B cell (primary cell): ENCODE results near the gene PON3.

Experiments
- EZH2 ChIP-seq: IDR thresholded peaks from 2 replicates; pipeline ENCODE4 v1.6.1; 2012; ENCODE audit warnings: borderline replicate concordance, low read depth, mild to moderate bottlenecking, moderate library complexity, low read length; ENCODE audit not compliant: insufficient read depth, poor library complexity, severe bottlenecking
- TF ChIP-seq, protein P1 (sequence below): fragments of 200-600 bp; IDR thresholded peaks from one replicate; pipeline ENCODE4 v1.8.0; 2022; ENCODE audit warnings: antibody characterized with exemption, mild to moderate bottlenecking

DNA sequence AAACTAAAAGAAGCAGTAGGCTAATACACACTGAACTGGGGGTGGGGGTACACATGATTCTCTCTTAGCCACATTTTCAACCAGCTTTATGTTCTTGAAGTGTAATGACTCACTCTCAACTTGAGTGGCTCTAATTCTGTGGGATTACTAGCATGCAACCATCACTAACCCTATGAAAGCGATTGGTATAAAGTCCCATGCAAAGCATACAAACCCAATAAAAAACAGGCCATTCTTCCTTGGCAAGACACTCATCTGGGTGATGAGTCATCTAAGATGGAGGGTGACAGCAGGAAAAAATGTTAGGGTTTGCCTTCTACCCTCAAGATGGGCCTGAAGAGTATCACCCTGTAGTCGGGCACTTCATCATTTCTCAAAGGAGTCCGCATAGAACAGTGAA is 14.9 kb upstream of the PON3 start:
- TF ChIP-seq, protein P1, sequence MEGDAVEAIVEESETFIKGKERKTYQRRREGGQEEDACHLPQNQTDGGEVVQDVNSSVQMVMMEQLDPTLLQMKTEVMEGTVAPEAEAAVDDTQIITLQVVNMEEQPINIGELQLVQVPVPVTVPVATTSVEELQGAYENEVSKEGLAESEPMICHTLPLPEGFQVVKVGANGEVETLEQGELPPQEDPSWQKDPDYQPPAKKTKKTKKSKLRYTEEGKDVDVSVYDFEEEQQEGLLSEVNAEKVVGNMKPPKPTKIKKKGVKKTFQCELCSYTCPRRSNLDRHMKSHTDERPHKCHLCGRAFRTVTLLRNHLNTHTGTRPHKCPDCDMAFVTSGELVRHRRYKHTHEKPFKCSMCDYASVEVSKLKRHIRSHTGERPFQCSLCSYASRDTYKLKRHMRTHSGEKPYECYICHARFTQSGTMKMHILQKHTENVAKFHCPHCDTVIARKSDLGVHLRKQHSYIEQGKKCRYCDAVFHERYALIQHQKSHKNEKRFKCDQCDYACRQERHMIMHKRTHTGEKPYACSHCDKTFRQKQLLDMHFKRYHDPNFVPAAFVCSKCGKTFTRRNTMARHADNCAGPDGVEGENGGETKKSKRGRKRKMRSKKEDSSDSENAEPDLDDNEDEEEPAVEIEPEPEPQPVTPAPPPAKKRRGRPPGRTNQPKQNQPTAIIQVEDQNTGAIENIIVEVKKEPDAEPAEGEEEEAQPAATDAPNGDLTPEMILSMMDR = no peak
- TF ChIP-seq EZH2 = no peak
